CD4-positive, CD25-positive, alpha-beta regulatory T cell (primary cell): ENCODE measurements around the gene ZNF117. TPM values are rescaled to one million over a fixed set of nuclear protein-coding genes. Genes with fewer than 3 reads are reported as not detected.
"Not testable (repeated sequence)": the region's sequence is repeated elsewhere in the genome, so short reads cannot be mapped to it uniquely, and the experiment has no call there.

Experiments
- ATAC-seq, 2 donors: fragments of 150-1000 bp; cut with Tn5 transposase; one replicate each; pipeline ENCODE4 v1.10.0; 2021; ENCODE audit warnings: low read depth in 2 of 2, moderate number of reproducible peaks in 2 of 2, moderate library complexity in 1 of 2
- DNase-seq, 3 donors: peaks; one replicate each; pipeline versions ENCODE4 v3.0.0 to v3.0.0-alpha.2; 2012 to 2022; ENCODE audit warnings: mixed read lengths in 1 of 3
- H3K27ac ChIP-seq: one replicate; pipeline ENCODE4 v1.7.0; 2013; ENCODE audit warnings: mild to moderate bottlenecking, low read length; ENCODE audit not compliant: insufficient read depth, poor library complexity, severe bottlenecking
- H3K27me3 ChIP-seq: one replicate; pipeline ENCODE4 v1.7.0; 2013; ENCODE audit warnings: low read length; ENCODE audit not compliant: control insufficient read depth, insufficient read depth
- H3K36me3 ChIP-seq: one replicate; pipeline ENCODE4 v1.7.0; 2013; ENCODE audit warnings: mild to moderate bottlenecking, low read length, moderate library complexity; ENCODE audit not compliant: control insufficient read depth, insufficient read depth
- H3K4me1 ChIP-seq: 2 replicates; pipeline ENCODE4 v1.7.0; 2013; ENCODE audit warnings: mild to moderate bottlenecking, low read length; ENCODE audit not compliant: insufficient read depth, control insufficient read depth, poor library complexity, severe bottlenecking
- H3K4me3 ChIP-seq: one replicate; pipeline ENCODE4 v1.7.0; 2013; ENCODE audit warnings: low read depth, mild to moderate bottlenecking, low read length, moderate library complexity
- H3K9me3 ChIP-seq, 2 experiments: 1 replicate in 1 of 2; 2 replicates in 1 of 2; pipeline ENCODE4 v1.7.0; 2013; ENCODE audit warnings: low read length in 2 of 2, mild to moderate bottlenecking in 1 of 2, moderate library complexity in 1 of 2; ENCODE audit not compliant: control insufficient read depth in 2 of 2
- H3K27ac Mint-ChIP-seq, 3 donors: one replicate each; pipeline ENCODE4 v1.8.0; 2020 to 2022; ENCODE audit warnings: mild to moderate bottlenecking in 3 of 3, mixed read lengths in 3 of 3, moderate library complexity in 2 of 3
- H3K27me3 Mint-ChIP-seq: one replicate; pipeline ENCODE4 v1.8.0; 2022; ENCODE audit warnings: mild to moderate bottlenecking, mixed read lengths
- H3K36me3 Mint-ChIP-seq: one replicate; pipeline ENCODE4 v1.8.0; 2020; ENCODE audit warnings: mixed read lengths
- H3K4me1 Mint-ChIP-seq, 4 donors: one replicate each; pipeline ENCODE4 v1.8.0; 2020 to 2022; ENCODE audit warnings: mixed read lengths in 4 of 4, mild to moderate bottlenecking in 1 of 4
- H3K4me3 Mint-ChIP-seq, 4 donors: one replicate each; pipeline ENCODE4 v1.8.0; 2020 to 2022; ENCODE audit warnings: mild to moderate bottlenecking in 4 of 4, mixed read lengths in 4 of 4, moderate library complexity in 3 of 4
- H3K9me3 Mint-ChIP-seq, 7 donors: one replicate each; pipeline ENCODE4 v1.8.0; 2020 to 2022; ENCODE audit warnings: mixed read lengths in 7 of 7, mild to moderate bottlenecking in 3 of 7, moderate library complexity in 2 of 7
- polyA plus RNA-seq, 4 donors: library from polyadenylated mRNA; unstranded; fragments of 300-500 nt; fragmentation: Illumina TruSeq; gene quantifications; one replicate each; pipeline ENCODE4 v1.2.3, GENCODE V29; 2021
- total RNA-seq: library from RNA; stranded (reverse); gene quantifications from one replicate; pipeline ENCODE4 v1.2.3, GENCODE V29; 2022

Gene ZNF117
- total RNA-seq (2.4 TPM), polyA plus RNA-seq (under 1 TPM; 0.46 to 0.92 (median 0.78) TPM)

GRCh38 chr7:64990936-64991335 is at the start of gene ZNF117:
TSS of gene ZNF117 (minus strand) at chr7:64991036.
- no peaks in the 10 kb centered on the region for H3K27me3 ChIP-seq
- peaks cover 70 to 84% of the 10 kb centered on the region in 2 experiments for H3K9me3 ChIP-seq
- H3K27me3 Mint-ChIP-seq: no peaks in the 10 kb centered on the region
- H3K9me3 Mint-ChIP-seq: peaks cover 7 to 75% (median 35%) of the 10 kb centered on the region in 7 donors
- DNase-seq (no peak), ATAC-seq (no peak)
- no peak within 1 kb of the TSS for H3K27ac Mint-ChIP-seq
- no peaks in the 10 kb centered on the region for H3K4me1 ChIP-seq
- H3K4me3 Mint-ChIP-seq: no peak within 1 kb of the TSS
- no peaks in the 10 kb centered on the region for H3K36me3 ChIP-seq
- H3K27ac ChIP-seq: no peak within 1 kb of the TSS
- H3K36me3 Mint-ChIP-seq: peaks cover 38% of the 10 kb centered on the region
- no peak within 1 kb of the TSS for H3K4me3 ChIP-seq
- peaks cover 0 to 10% (median 0%) of the 10 kb centered on the region in 4 donors for H3K4me1 Mint-ChIP-seq

- H3K4me3 ChIP-seq: peak overlapping the region; percentile 74
- peak; percentile 9 to 27 (median 17) for DNase-seq
- not testable (repeated sequence) for ATAC-seq, H3K9me3 ChIP-seq, H3K27me3 ChIP-seq, H3K9me3 Mint-ChIP-seq, H3K36me3 ChIP-seq, H3K27me3 Mint-ChIP-seq, H3K36me3 Mint-ChIP-seq
- H3K4me1 ChIP-seq: peaks cover 10% of the 10 kb centered on the region
- peak overlapping the region; percentile 33 for H3K27ac ChIP-seq
- Mint-ChIP-seq H3K4me3 (peak overlapping the region; percentile 86 to 92 (median 89)), H3K4me1 (peaks cover 12 to 18% (median 14%) of the 10 kb centered on the region in 4 donors), H3K27ac (peak overlapping the region in 2 of 3 donors; percentile 79 to 84)
Observed at GRCh38 chr7:65038767-65039166, 47.9 kb upstream of the ZNF117 start.

GRCh38 chr7:65037740-65038688 is 47.2 kb upstream of the ZNF117 start:
- peak overlapping the region; percentile 47 for H3K27ac ChIP-seq
- H3K9me3 Mint-ChIP-seq: peaks cover 0 to 2% (median 0%) of the 10 kb centered on the region in 7 donors
- H3K27me3 ChIP-seq: no peaks in the 10 kb centered on the region
- peak; percentile 90 to 92 for ATAC-seq
- H3K4me1 ChIP-seq: peaks cover 10% of the 10 kb centered on the region
- H3K4me3 Mint-ChIP-seq: peak overlapping the region; percentile 79 to 92 (median 83)
- no peaks in the 10 kb centered on the region for H3K9me3 ChIP-seq
- H3K27me3 Mint-ChIP-seq: peaks cover 4% of the 10 kb centered on the region
- peak; percentile 89 to 96 (median 90) for DNase-seq
- peak overlapping the region; percentile 10 to 89 (median 84) for H3K27ac Mint-ChIP-seq
- H3K4me3 ChIP-seq: peak overlapping the region; percentile 26
- H3K36me3 Mint-ChIP-seq: no peaks in the 10 kb centered on the region
- H3K36me3 ChIP-seq: no peaks in the 10 kb centered on the region
- peaks cover 12 to 18% (median 14%) of the 10 kb centered on the region in 4 donors for H3K4me1 Mint-ChIP-seq

- not testable (repeated sequence) for H3K9me3 Mint-ChIP-seq, H3K27me3 Mint-ChIP-seq, H3K27ac Mint-ChIP-seq, H3K27ac ChIP-seq, H3K4me3 Mint-ChIP-seq, H3K36me3 ChIP-seq, DNase-seq, ATAC-seq, H3K27me3 ChIP-seq, H3K36me3 Mint-ChIP-seq, H3K9me3 ChIP-seq, H3K4me3 ChIP-seq
- peaks cover 10% of the 10 kb centered on the region for H3K4me1 ChIP-seq
- peaks cover 11 to 16% (median 12%) of the 10 kb centered on the region in 4 donors for H3K4me1 Mint-ChIP-seq
Observed at GRCh38 chr7:65036526-65036925, 45.7 kb upstream of the ZNF117 start.

- H3K4me3 Mint-ChIP-seq: peak overlapping the region in 1 of 4 donors; percentile 69
- not testable (repeated sequence) for H3K27ac ChIP-seq, H3K27me3 Mint-ChIP-seq, H3K4me3 ChIP-seq, H3K36me3 Mint-ChIP-seq, DNase-seq, H3K27me3 ChIP-seq, H3K9me3 Mint-ChIP-seq, ATAC-seq, H3K9me3 ChIP-seq, H3K36me3 ChIP-seq
- peaks cover 10% of the 10 kb centered on the region for H3K4me1 ChIP-seq
- peak overlapping the region in 1 of 3 donors; percentile 56 for H3K27ac Mint-ChIP-seq
- peaks cover 11 to 16% (median 12%) of the 10 kb centered on the region in 4 donors for H3K4me1 Mint-ChIP-seq
Observed at GRCh38 chr7:65035469-65035868, 44.6 kb upstream of the ZNF117 start.

GRCh38 chr7:65034120-65034782 is 43.4 kb upstream of the ZNF117 start:
- ATAC-seq, H3K36me3 ChIP-seq, H3K27ac ChIP-seq, H3K4me1 ChIP-seq, H3K4me3 ChIP-seq, H3K9me3 ChIP-seq, DNase-seq, H3K9me3 Mint-ChIP-seq, H3K27ac Mint-ChIP-seq, H3K27me3 ChIP-seq, H3K4me3 Mint-ChIP-seq, H3K4me1 Mint-ChIP-seq, H3K36me3 Mint-ChIP-seq: not testable (repeated sequence)
- peaks cover 10% of the 10 kb centered on the region for H3K27me3 Mint-ChIP-seq

- H3K27ac ChIP-seq, H3K27me3 ChIP-seq, H3K4me3 Mint-ChIP-seq, H3K36me3 ChIP-seq, ATAC-seq, H3K4me1 Mint-ChIP-seq, H3K27me3 Mint-ChIP-seq, DNase-seq, H3K27ac Mint-ChIP-seq, H3K4me1 ChIP-seq, H3K9me3 Mint-ChIP-seq, H3K36me3 Mint-ChIP-seq, H3K4me3 ChIP-seq, H3K9me3 ChIP-seq: not testable (repeated sequence)
Observed at GRCh38 chr7:65033391-65033790, 42.6 kb upstream of the ZNF117 start.
